ENCODE measurements around the gene RPS6KB2. TPM values are rescaled to one million over a fixed set of nuclear protein-coding genes. Genes with fewer than 3 reads are reported as not detected.

The RPS6KB2 gene
- total RNA-seq, 4 donors from 2014 or later: 147 to 193 (median 158) TPM

- H3K9me3 ChIP-seq: no peaks in the 10 kb centered on the region
- WGBS: 86% methylated on average over 12 of the region's 19 CpGs
- TF ChIP-seq POLR2AphosphoS5 (IDR thresholded peaks at IDR 0.05) (no peak), POLR2A (IDR thresholded peaks at IDR 0.05) (no peak), EP300 (IDR thresholded peaks at IDR 0.05) (no peak), CTCF (IDR thresholded peaks at IDR 0.05) (no peak)
- no peak overlapping the region for H3K4me3 ChIP-seq
- H3K27ac ChIP-seq: no peak overlapping the region
- H3K27me3 ChIP-seq: no peaks in the 10 kb centered on the region
- no peak for DNase-seq (ENCODE audit: low spot score in 2 of 2)
- H3K36me3 ChIP-seq: peaks cover 50% of the 10 kb centered on the region
- peaks cover 40% of the 10 kb centered on the region for H3K4me1 ChIP-seq
Measured at GRCh38 chr11:67395555-67396258, 32.6 kb upstream of the RPS6KB2 start.

DNA sequence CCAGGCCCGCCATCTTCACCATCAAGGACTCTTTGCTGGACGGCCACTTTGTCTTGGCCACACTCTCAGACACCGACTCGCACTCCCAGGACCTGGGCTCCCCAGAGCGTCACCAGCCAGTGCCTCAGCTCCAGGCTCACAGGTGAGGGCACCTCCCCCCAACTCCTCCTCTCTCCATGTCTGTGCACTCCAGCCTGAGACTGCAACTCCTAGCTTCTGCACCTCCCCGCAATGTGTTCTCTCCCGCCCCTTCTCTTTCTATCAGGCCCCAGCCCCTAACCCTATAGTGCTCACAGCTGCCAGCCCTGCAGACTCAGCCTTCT lies 32.1 kb upstream of the RPS6KB2 start:
- H3K4me1 ChIP-seq: peaks cover 40% of the 10 kb centered on the region
- no peak overlapping the region for H3K27ac ChIP-seq
- WGBS: 85% methylated on average over 7 of the region's 7 CpGs
- TF ChIP-seq EP300 (IDR thresholded peaks at IDR 0.05) (no peak), POLR2AphosphoS5 (IDR thresholded peaks at IDR 0.05) (no peak), CTCF (IDR thresholded peaks at IDR 0.05) (no peak), POLR2A (IDR thresholded peaks at IDR 0.05) (no peak)
- H3K36me3 ChIP-seq: peaks cover 50% of the 10 kb centered on the region
- H3K27me3 ChIP-seq: no peaks in the 10 kb centered on the region
- H3K4me3 ChIP-seq: no peak overlapping the region
- no peak for DNase-seq (ENCODE audit: low spot score in 2 of 2)
- no peaks in the 10 kb centered on the region for H3K9me3 ChIP-seq

- 55% methylated on average over 13 of the region's 13 CpGs for WGBS
- H3K27me3 ChIP-seq: no peaks in the 10 kb centered on the region
- H3K4me1 ChIP-seq: peaks cover 37% of the 10 kb centered on the region
- no peak for DNase-seq (ENCODE audit: low spot score in 2 of 2)
- peaks cover 50% of the 10 kb centered on the region for H3K36me3 ChIP-seq
- no peak overlapping the region for H3K27ac ChIP-seq
- H3K4me3 ChIP-seq: no peak overlapping the region
- TF ChIP-seq EP300 (IDR thresholded peaks at IDR 0.05) (no peak), CTCF (IDR thresholded peaks at IDR 0.05) (no peak), POLR2A (IDR thresholded peaks at IDR 0.05) (no peak), POLR2AphosphoS5 (IDR thresholded peaks at IDR 0.05) (no peak)
- no peaks in the 10 kb centered on the region for H3K9me3 ChIP-seq
Measured at GRCh38 chr11:67396587-67397389, 31.5 kb upstream of the RPS6KB2 start.

- Histone ChIP-seq H3K4me1 (peaks cover 39% of the 10 kb centered on the region), H3K36me3 (peaks cover 50% of the 10 kb centered on the region), H3K9me3 (no peaks in the 10 kb centered on the region), H3K27me3 (no peaks in the 10 kb centered on the region), H3K27ac (no peak overlapping the region), H3K4me3 (no peak overlapping the region)
- no peak for DNase-seq (ENCODE audit: low spot score in 2 of 2)
- 50% methylated on average over 1 of the region's 6 CpGs for whole genome bisulfite sequencing
- no peak for TF ChIP-seq POLR2AphosphoS5 (IDR thresholded peaks at IDR 0.05)
- no peak for TF ChIP-seq POLR2A (IDR thresholded peaks at IDR 0.05)
- TF ChIP-seq EP300 (IDR thresholded peaks at IDR 0.05): no peak
- TF ChIP-seq CTCF (IDR thresholded peaks at IDR 0.05): no peak
Measured at GRCh38 chr11:67397536-67397935, 30.8 kb upstream of the RPS6KB2 start.

DNA sequence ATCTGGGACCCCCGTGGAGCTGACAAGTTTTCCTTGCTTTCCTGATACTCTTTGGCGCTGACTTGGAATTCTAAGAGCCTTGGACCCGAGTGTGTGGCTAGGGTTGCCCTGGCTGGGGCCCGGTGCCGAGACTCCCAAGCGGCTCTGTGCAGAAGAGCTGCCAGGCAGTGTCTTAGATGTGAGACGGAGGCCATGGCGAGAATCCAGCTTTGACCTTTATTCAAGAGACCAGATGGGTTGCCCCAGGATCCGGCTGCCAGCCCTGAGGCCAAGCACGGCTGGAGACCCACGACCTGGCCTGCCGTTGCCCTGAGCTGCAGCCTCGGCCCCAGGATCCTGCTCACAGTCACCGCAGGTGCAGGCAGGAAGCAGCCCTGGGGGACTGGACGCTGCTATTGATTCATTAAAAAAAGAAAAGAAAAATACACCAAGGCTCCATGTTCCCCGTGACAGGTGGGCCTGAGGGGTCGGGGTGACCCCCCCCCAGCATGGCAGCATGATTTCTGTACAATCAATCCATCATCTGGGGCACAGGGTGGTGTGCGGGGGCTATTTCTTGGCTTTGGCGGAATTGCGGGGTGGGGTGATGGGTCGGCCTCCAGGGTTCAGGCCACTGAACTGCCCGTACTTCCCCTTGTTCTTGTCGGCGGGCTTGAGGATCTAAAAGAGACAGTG lies 30.2 kb upstream of the RPS6KB2 start:
- TF ChIP-seq EP300 (IDR thresholded peaks at IDR 0.05): no peak
- TF ChIP-seq CTCF (IDR thresholded peaks at IDR 0.05): no peak
- no peak for TF ChIP-seq POLR2AphosphoS5 (IDR thresholded peaks at IDR 0.05)
- TF ChIP-seq POLR2A (IDR thresholded peaks at IDR 0.05): no peak
- Histone ChIP-seq H3K4me1 (peaks cover 41% of the 10 kb centered on the region), H3K27ac (no peak overlapping the region), H3K27me3 (no peaks in the 10 kb centered on the region), H3K36me3 (peaks cover 50% of the 10 kb centered on the region), H3K9me3 (no peaks in the 10 kb centered on the region), H3K4me3 (no peak overlapping the region)
- no peak for DNase-seq (ENCODE audit: low spot score in 2 of 2)
- WGBS: 77% methylated on average over 24 of the region's 24 CpGs

All from suprapubic skin (tissue), 4 donors.